Bronchial epithelial cell (primary cell): Measurements from ENCODE around the gene FZD4. TPM values are rescaled to one million over a fixed set of nuclear protein-coding genes. Genes with fewer than 3 reads are reported as not detected.
A peak's percentile ranks its signal among the peaks of the same experiment; 100 is the strongest.
"Not testable (repeated sequence)": the region's sequence is repeated elsewhere in the genome, so short reads cannot be mapped to it uniquely, and the experiment has no call there.

Source experiments
- DNase-seq: peaks from one replicate; pipeline ENCODE4 v3.0.0-alpha.2; 2010; ENCODE audit warnings: low read depth
- FAIRE-seq: peaks from 2 replicates; lab custom pipeline; 2011; peaks lifted over from hg19 to GRCh38; lab: Jason Lieb, UNC
- H3K27me3 ChIP-seq: 2 replicates; pipeline ENCODE4 v1.5.1; 2011; ENCODE audit warnings: low read length; ENCODE audit not compliant: control insufficient read depth, insufficient read depth
- H3K36me3 ChIP-seq: 2 replicates; pipeline ENCODE4 v1.5.1; 2011; ENCODE audit warnings: low read length; ENCODE audit not compliant: control insufficient read depth, insufficient read depth
- H3K4me3 ChIP-seq: 2 replicates; pipeline ENCODE4 v1.5.1; 2011; ENCODE audit warnings: mild to moderate bottlenecking, low read depth, low read length, control low read depth
- CTCF ChIP-seq: IDR thresholded peaks from 2 replicates; pipeline ENCODE4 v1.5.1; 2011; ENCODE audit warnings: mild to moderate bottlenecking, moderate library complexity, low read length, control low read depth, inconsistent platforms; ENCODE audit not compliant: insufficient read depth, severe bottlenecking
- total RNA-seq: library from RNA; depleted of rRNA; stranded (reverse); fragments of >200 nt; gene quantifications from 2 replicates; pipeline ENCODE4 v1.2.1, GENCODE V29; 2014

The FZD4 gene
- total RNA-seq, 1 donor from 2014 or later, result 0.53 TPM

GRCh38 chr11:86918496-86918895, 36.7 kb downstream of the FZD4 start:
- DNase-seq (no peak), FAIRE-seq (no peak)
- Histone ChIP-seq H3K27me3 (no peaks in the 10 kb centered on the region), H3K4me3 (no peak overlapping the region), H3K36me3 (no peaks in the 10 kb centered on the region)
- no peak for TF ChIP-seq CTCF

GRCh38 chr11:86917589-86917988, 37.6 kb downstream of the FZD4 start:
- no peak overlapping the region for H3K4me3 ChIP-seq
- FAIRE-seq (no peak), DNase-seq (no peak)
- no peaks in the 10 kb centered on the region for H3K27me3 ChIP-seq
- no peak for TF ChIP-seq CTCF
- H3K36me3 ChIP-seq, result no peaks in the 10 kb centered on the region

- no peak for TF ChIP-seq CTCF
- no peaks in the 10 kb centered on the region for H3K27me3 ChIP-seq
- no peak overlapping the region for H3K4me3 ChIP-seq
- no peaks in the 10 kb centered on the region for H3K36me3 ChIP-seq
- FAIRE-seq (no peak), DNase-seq (peak; percentile 72)
These were observed 38.9 kb downstream of the FZD4 start for GRCh38 chr11:86916330-86916729.

- H3K27me3 ChIP-seq, H3K36me3 ChIP-seq, DNase-seq, FAIRE-seq, H3K4me3 ChIP-seq: not testable (repeated sequence)
These were observed 39.3 kb downstream of the FZD4 start for GRCh38 chr11:86915850-86916249.

GRCh38 chr11:86914865-86915519, 40.2 kb downstream of the FZD4 start:
- FAIRE-seq (no peak), DNase-seq (no peak)
- Histone ChIP-seq H3K4me3 (no peak overlapping the region), H3K27me3 (no peaks in the 10 kb centered on the region), H3K36me3 (no peaks in the 10 kb centered on the region)
- TF ChIP-seq CTCF, result no peak

- no peak for TF ChIP-seq CTCF
- Histone ChIP-seq H3K4me3 (no peak overlapping the region), H3K27me3 (no peaks in the 10 kb centered on the region), H3K36me3 (no peaks in the 10 kb centered on the region)
- FAIRE-seq (no peak), DNase-seq (no peak)
These were observed 43.0 kb downstream of the FZD4 start for GRCh38 chr11:86912238-86912637.
